GM19193 (cell line): ENCODE results near the gene SPEG.

Experiments
- POLR2A ChIP-seq: IDR thresholded peaks from 4 replicates; pipeline ENCODE4 v1.6.1; 2011; ENCODE audit not compliant: insufficient read depth, insufficient read length; ENCODE audit errors: extremely low read depth

SPEG gene

DNA sequence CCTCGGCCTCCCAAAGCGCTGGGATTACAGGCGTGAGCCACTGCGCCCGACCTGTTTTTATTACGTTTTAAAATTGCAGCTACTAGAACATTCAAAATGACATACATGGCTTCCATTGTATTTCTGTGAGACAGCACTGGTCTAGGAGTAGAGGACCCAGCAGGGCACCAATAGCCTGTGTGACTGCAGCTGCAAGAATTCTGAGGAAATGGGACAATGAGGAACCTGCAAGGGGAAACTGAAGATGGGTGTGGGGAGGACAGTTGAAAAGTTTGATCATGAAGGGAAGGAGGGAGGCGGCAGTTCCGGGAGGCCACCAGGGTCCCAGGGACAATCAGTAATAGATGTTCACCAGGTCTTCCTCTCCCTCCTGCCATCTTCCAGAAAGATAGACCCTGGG is 33.0 kb upstream of the SPEG start:
- TF ChIP-seq POLR2A = no peak

DNA sequence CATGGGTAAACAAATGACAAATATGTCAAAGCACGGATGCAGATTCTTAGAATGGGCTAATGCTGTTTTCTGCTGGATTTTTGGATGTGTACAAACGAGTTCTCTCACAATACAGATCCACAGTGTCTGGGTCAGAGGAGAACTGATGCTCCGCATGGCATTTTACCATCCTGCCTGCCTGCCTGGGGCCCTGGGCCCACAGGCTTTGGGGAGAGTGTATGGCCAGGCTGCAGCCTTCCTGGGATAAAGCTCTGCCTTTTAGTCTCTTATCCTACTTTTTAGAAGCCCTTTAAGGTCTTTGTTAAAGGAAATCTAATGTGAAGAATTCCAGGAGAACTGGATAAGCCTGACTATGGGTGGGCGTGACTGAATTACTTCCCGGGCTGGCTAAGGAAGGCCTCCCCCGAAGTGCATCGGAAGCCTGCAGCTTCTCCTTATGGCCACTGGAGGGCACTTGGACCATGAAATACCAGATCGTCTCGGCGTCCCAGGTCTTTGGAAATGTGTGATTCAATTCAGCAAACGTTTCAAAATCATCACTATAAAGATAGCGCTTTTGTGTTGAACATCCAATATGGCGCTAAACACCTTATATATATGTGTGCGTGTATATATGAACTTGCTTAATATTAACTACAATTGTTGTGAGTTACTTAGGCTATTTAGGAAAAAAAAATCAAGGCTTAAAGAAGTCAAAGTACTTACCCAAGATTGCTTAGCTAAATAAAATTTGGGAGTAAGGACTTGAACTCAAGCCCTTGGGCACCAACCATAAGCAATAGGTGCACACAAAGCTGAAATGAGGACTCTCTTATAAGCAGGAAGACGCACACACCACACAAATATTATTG is 31.8 kb upstream of the SPEG start:
- no peak for TF ChIP-seq POLR2A

DNA sequence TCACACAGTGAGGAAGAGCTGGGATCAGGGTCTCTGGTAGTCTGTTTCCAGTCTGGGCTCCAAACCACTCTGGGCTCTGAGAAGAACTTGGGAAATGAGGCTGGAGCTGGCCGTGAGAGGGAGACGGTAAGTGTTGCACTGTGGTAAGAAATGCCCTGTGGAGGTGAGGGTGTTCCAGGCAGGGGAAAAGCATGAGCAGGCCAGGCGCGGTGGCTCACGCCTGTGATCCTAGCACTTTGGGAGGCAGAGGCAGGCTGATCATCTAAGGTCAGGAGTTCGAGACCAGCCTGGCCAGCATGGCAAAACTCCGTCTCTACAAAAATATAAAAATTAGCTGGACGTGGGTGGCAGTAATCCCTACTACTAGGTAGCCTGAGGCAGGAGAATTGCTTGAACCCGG is 30.8 kb upstream of the SPEG start:
- no peak for TF ChIP-seq POLR2A

DNA sequence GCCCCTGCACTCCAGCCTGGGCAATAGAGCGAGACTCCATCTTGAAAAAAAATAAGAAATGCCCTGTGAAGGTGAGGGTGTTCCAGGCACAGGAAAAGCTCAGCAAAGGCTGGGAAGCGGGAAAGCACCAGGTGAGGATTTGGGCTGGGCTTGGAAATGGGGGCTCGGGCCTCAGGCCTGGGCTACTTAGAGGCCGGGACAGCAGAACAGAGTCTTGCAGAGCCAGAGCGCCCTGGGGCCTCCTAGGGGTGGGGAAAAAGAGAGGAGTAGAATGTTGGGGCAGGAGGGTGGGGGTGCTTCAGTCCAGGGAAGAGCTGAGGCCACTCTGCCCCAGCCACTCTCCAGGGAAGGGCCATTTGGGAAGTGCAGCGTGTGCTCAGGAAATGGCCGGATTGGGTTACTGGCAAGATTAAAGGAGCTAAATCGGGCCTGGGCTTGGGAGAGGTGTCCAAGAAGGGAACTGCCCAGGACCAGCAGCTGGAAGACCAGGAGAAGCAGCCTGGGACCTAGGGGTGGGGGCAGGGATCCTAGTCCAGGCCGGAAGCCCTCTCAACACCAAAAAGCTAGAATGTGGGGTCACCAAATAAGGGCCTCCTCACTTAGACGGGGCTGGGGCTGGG is 30.2 kb upstream of the SPEG start:
- no peak for TF ChIP-seq POLR2A

DNA sequence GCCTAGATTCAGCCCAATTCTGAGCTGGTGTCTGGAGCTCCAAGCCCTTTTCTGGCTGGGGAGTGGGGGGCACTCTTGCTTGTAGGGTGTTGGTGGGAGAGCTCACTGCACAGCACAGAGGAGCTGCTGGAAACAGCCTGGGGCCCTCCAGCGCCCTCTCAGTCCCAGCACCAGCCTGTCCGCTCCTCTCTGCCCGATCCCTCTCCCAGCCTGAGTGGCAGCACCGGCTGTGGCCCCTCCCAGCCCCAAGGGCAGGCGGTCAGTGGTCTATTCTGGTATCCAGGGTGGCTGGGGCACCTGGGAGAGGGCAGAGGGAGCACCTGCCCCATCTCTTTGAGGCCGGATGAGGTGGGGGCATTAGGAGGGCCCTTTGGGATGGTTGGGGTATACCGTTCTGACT is 29.7 kb upstream of the SPEG start:
- TF ChIP-seq POLR2A = no peak

DNA sequence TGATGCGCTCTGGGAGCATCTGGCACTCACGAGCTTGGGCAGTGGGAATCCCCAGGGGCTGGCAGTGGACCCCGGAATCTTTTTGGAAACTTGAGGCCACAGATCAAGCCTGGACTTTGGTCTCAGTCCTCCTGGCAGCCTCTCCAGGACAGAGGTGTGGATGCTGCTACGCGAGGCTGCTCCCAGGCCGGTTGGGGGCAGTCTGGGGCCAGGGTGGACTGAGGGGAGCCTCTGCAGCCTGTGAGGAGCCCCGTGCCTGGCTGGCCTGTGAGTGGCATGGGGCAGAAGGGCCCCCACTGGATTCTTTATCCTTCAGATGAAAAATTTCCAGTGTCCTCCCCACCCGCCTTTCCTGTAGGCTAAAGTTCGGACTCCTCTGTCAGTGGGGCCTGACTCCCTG is 29.2 kb upstream of the SPEG start:
- TF ChIP-seq POLR2A = no peak

DNA sequence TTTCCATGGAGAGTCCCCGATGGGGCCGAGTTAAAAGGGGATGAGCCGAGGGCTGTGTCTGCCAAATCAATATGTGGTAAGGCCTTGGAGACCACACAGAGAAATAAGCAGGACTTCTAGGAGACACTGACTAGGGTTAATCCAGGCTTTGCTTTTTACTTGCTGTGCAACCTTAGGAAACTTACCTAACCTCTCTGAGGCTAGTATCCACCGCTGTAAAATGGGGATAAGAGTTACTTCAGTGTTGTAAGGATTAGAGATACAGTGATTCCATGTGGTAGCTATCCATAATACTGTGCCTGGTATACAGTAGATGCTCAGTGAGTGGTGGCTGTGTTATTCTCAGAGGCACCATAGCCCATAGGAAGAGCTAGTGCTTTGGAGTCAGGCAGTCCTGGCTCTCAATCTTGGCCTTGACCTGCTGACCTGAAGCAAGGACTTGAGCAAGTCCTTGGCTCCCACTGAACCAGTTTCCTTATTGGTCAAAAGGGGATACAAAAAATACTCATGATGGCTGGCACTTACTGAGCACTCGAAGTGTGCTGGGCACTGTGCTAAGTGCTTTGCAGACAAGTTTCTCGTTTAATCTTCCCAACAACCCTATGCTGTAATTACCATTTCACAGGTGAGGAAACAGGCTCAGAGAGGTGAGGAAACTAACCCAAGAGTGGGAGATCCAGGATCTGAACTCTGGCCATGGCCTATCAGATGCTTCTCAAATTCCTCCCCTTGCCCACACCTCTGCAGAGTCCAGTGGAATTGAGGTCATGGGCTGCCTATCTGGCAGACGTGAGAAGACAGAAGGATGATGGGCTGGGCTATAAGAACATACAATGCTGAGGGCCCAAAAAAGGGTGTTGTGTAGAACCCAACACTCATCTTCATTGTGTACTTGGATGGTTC is 28.4 kb upstream of the SPEG start:
- no peak for TF ChIP-seq POLR2A

DNA sequence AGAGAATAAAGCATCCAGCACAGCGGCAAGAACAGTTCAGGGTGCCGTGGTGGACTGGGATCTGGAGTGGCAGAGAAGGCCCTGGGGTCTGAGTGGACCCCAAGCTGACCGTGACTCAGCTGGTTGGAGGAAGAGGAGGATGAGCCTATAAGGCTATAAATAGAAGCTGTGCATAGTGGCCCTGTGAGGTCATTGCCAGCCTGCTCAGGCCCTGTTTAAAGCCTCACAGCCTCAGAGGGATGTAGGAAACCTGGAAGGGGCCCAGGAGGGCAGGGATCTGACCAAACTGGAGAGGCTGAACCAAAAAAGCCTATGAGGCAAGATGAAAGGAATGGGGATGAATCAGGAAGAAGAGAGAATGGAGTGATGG is 27.8 kb upstream of the SPEG start:
- no peak for TF ChIP-seq POLR2A

DNA sequence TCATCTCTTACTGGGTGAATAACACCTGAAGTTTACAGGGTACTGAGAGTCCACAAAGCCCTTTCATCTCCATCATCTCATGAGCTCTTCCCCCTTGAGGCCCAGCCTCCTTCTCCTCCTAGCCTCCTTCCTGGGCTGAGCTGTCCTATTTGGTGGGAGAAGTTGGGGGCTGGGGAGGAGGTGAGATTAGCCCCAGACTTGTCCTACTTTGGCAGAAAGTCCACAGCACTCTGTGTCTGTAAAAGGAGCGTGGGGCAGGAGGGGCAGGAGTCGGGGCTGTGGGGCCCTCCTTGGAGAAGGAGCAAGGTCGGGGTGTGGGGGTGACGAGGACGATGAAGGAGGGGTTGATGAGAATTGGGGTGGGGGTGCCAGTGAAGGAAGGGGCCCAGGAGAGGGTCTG is 26.4 kb upstream of the SPEG start:
- no peak for TF ChIP-seq POLR2A

DNA sequence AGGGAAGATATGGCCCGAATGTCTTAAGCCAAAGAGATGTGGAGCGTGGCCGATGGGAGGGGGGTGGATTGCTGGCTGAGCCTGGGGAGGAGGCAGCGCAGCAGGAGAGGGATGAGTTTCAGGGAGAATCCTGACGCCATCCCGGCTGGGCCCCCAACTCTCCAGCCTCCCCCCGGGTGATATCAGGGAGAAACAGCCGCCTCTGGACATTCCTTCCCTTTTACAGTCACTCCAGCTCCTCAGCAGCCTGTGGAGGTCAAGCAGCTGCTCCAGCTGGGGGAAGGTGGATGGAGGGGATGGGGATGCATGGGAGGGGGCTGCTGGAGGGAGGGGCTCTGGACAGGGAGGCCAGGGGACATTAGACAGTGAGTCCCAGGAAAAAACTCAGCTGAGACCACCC is 26.0 kb upstream of the SPEG start:
- no peak for TF ChIP-seq POLR2A

DNA sequence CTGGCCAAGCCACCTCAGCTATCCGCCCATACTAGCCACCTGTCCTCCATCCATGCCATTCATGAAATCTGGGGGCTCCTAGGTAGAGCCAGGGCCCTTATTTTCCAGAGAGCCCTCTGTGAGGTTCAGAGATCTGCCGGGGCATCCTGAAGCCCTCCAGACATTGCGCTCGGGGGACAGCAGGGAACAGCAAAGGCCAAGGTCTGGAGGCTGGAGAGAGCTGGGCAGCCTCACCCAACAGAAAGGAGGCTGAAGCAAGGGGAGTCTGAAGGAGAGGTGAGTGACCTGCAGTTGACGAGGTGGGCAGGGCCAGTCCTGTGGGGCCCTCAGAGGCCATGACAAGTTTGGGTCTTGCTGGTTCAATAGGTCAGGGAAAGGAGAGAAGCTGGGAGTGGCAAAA is 25.0 kb upstream of the SPEG start:
- TF ChIP-seq POLR2A = no peak

DNA sequence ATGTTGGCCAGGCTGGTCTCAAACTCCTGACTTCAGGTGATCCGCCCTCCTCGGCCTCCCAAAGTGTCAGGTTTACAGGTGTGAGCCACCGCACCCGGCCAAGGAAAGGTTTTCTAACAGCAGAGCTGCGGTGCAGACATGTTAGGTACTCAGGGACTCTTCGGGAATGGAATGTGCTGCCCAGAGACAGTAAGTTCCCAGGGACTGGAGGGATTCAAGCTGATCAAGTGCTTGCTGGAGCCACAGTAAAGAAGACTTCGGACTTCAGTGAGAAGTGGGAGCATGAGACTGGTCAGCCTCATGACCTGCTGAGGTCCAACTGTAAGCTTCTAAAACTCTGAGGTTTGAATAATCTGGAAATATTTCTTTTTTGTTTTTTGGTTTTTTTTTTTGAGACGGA is 24.3 kb upstream of the SPEG start:
- TF ChIP-seq POLR2A = no peak

DNA sequence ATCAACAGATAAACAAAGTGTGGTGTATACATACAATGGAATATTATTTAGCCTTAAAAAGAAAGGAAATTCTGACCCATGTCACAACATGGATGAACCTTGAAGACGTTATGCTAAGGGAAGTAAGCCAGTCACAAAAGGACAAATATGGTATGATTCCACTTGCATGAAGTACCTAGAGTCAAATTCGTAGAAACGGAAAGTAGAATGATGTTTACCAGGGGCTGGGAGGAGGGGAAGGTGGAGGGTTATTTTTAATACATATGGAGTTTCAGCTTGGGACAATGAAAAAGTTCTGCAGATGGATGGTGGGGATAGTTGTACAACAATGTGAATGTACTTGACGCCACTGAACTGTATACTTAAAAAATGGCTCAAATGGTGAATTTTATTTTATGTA is 19.8 kb upstream of the SPEG start:
- TF ChIP-seq POLR2A = no peak

DNA sequence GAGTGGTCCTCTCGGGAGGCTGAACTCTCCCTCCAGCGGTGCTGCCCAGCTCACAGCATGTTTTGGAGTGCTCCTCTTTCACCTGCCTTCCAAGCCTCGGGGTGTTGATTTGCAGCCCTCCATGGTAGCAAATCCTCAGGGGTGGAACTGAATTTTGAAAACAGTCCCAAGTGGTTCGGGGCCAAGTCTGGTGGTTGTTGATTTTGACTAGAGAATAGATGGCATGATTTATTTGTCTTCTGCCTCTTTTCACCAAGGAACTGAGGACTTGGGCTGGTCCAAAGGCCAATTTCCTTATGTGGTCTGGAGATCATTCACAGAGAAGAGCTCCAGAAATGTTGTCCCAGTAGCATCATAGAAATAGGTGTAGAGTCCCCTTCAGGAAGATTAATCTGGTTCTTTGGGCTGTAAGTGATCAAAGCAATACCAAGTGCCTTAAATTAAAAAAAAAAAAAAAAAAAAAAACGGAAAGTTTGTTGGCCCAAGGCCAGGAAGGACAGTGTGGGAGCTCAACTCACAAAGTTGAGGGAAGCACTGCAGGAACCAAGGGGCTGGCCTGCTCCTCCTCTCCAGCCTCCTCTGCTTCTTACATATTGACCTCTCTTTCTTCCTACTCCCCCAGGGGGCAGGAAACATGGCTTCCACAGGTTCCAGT is 18.9 kb upstream of the SPEG start:
- no peak for TF ChIP-seq POLR2A

DNA sequence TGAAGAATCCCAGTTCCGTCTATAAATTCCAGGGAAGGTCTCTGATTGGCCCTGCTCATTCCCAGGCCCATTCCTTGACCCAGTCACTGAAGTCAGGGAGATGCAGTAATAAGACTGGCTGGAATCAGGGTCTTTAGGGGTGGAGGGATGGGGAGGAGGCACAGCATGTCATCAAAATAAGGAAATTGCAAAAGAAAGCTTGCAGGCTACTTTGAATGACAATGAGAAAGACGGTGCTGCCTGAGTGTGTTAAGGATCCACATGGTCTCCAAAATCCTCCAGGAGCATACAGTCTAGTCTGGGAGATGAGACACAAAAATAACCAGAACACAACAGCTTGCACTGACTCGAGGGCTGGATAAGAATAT is 18.4 kb upstream of the SPEG start:
- TF ChIP-seq POLR2A = no peak
